SK-N-SH (cell line): ENCODE results near the gene OR6A2. TPM values are rescaled to one million over a fixed set of nuclear protein-coding genes. Genes with fewer than 3 reads are reported as not detected.

ENCODE experiments used
- CTCF ChIA-PET: fragments of 300-600, 350-600 bp; formaldehyde crosslinking; extraction: SDS; loops from one replicate; lab custom pipeline; 2021; lab: Yijun Ruan, JAX
- POLR2A ChIA-PET: fragments of 350-600 bp; sonication (Branson Sonifier 250); formaldehyde crosslinking; extraction: SDS; loops from one replicate; lab custom pipeline; 2020; ENCODE audit warnings: antibody characterized with exemption, inconsistent platforms; lab: Yijun Ruan, JAX
- DNase-seq: peaks from one replicate; pipeline ENCODE4 v3.0.0; 2012
- H2AFZ ChIP-seq: fragments of 200-600 bp; sonication (generic); 2 replicates; pipeline ENCODE4 v1.8.1; 2016; ENCODE audit warnings: antibody characterized with exemption, mild to moderate bottlenecking, low read depth
- H3F3A ChIP-seq: fragments of 200-600 bp; sonication (generic); replicated peaks from 2 replicates; pipeline ENCODE3; 2016; ENCODE audit warnings: antibody characterized with exemption, mild to moderate bottlenecking; ENCODE audit not compliant: insufficient read depth
- H3K27ac ChIP-seq, 2 experiments: fragments of 200-500 bp in 1 of 2; fragments of 200-600 bp in 1 of 2; sonication (Bioruptor generic) in 1 of 2; sonication (generic), shearing (Covaris generic) in 1 of 2; 2 replicates each; pipeline versions ENCODE4 v1.5.1 to v1.6.1; 2014 to 2016; ENCODE audit warnings: low read depth in 2 of 2, inconsistent platforms in 1 of 2, low read length in 1 of 2, mild to moderate bottlenecking in 1 of 2, mixed read lengths in 1 of 2
- H3K27me3 ChIP-seq: fragments of 200-600 bp; sonication (generic), shearing (Covaris generic); 2 replicates; pipeline ENCODE4 v1.6.1; 2016; ENCODE audit warnings: mixed run types; ENCODE audit not compliant: insufficient read depth
- H3K36me3 ChIP-seq, 2 experiments: fragments of 200-500 bp in 1 of 2; fragments of 200-600 bp in 1 of 2; sonication (Bioruptor generic) in 1 of 2; sonication (generic) in 1 of 2; replicated peaks in 1 of 2; 2 replicates each; pipeline versions ENCODE3 to v1.5.1; 2014 to 2016; ENCODE audit warnings: low read length in 1 of 2, mild to moderate bottlenecking in 1 of 2; ENCODE audit not compliant: insufficient read depth in 2 of 2, control insufficient read depth in 1 of 2
- H3K4me1 ChIP-seq, 2 experiments: fragments of 200-500 bp in 1 of 2; fragments of 200-600 bp in 1 of 2; sonication (Bioruptor generic) in 1 of 2; sonication (generic), shearing (Covaris generic) in 1 of 2; 2 replicates each; pipeline versions ENCODE4 v1.5.1 to v1.6.1; 2014 to 2016; ENCODE audit warnings: low read depth in 1 of 2, low read length in 1 of 2, mixed run types in 1 of 2; ENCODE audit not compliant: insufficient read depth in 2 of 2, control insufficient read depth in 1 of 2
- H3K4me2 ChIP-seq: fragments of 200-600 bp; sonication (generic), shearing (Covaris generic); 2 replicates; pipeline ENCODE4 v1.6.1; 2017; ENCODE audit warnings: mixed run types
- H3K4me3 ChIP-seq, 2 experiments: fragments of 200-500 bp in 1 of 2; fragments of 200-600 bp in 1 of 2; sonication (Bioruptor generic) in 1 of 2; sonication (generic), shearing (Covaris generic) in 1 of 2; 2 replicates each; pipeline versions ENCODE4 v1.5.1 to v1.8.1; 2014 to 2016; ENCODE audit warnings: low read depth in 2 of 2, inconsistent platforms in 1 of 2, low read length in 1 of 2, mild to moderate bottlenecking in 1 of 2, mixed read lengths in 1 of 2, moderate library complexity in 1 of 2
- H3K79me2 ChIP-seq: fragments of 200-600 bp; sonication (generic); 2 replicates; pipeline ENCODE4 v1.8.1; 2017; ENCODE audit warnings: mild to moderate bottlenecking; ENCODE audit not compliant: insufficient read depth
- H3K9ac ChIP-seq: fragments of 200-600 bp; sonication (generic); 2 replicates; pipeline ENCODE4 v1.6.1; 2017; ENCODE audit warnings: mixed run types
- H3K9me2 ChIP-seq: fragments of 200-600 bp; sonication (generic); 2 replicates; pipeline ENCODE4 v1.6.1; 2017; ENCODE audit warnings: mixed run types
- H3K9me3 ChIP-seq: fragments of 200-600 bp; sonication (generic); 2 replicates; pipeline ENCODE4 v1.6.1; 2017; ENCODE audit warnings: mixed run types, mild to moderate bottlenecking, moderate library complexity
- H4K20me1 ChIP-seq: fragments of 200-600 bp; sonication (generic); 2 replicates; pipeline ENCODE4 v1.6.1; 2017; ENCODE audit warnings: mild to moderate bottlenecking, mixed run types; ENCODE audit not compliant: insufficient read depth
- ELF1 ChIP-seq: IDR thresholded peaks from 2 replicates; pipeline ENCODE4 v1.4.0; 2012
- EP300 ChIP-seq, 2 experiments: IDR thresholded peaks; 2 replicates each; pipeline versions ENCODE4 v1.4.0 to v1.6.1; 2012; ENCODE audit warnings: borderline replicate concordance in 1 of 2, low read depth in 1 of 2, low read length in 1 of 2
- FOSL2 ChIP-seq: IDR thresholded peaks from 2 replicates; pipeline ENCODE4 v1.4.0; 2012; ENCODE audit warnings: low read depth, mild to moderate bottlenecking, moderate library complexity, borderline replicate concordance
- FOXJ3 ChIP-seq: sonication (generic); formaldehyde crosslinking; IDR thresholded peaks from 2 replicates; pipeline ENCODE4 v1.5.1; 2020; ENCODE audit warnings: mild to moderate bottlenecking, missing genetic modification reagents
- FOXM1 ChIP-seq: IDR thresholded peaks from 2 replicates; pipeline ENCODE4 v1.4.0; 2012; ENCODE audit warnings: low read depth, mild to moderate bottlenecking
- GABPA ChIP-seq: IDR thresholded peaks from 2 replicates; pipeline ENCODE4 v1.4.0; 2012; ENCODE audit warnings: low read depth, mild to moderate bottlenecking
- GATA2 ChIP-seq: sonication (generic); formaldehyde crosslinking; IDR thresholded peaks from 2 replicates; pipeline ENCODE4 v1.5.0; 2020; ENCODE audit warnings: mild to moderate bottlenecking, missing genetic modification reagents
- MEF2A ChIP-seq: IDR thresholded peaks from 2 replicates; pipeline ENCODE4 v1.4.0; 2012; ENCODE audit warnings: low read depth, borderline replicate concordance
- NFIC ChIP-seq: IDR thresholded peaks from 2 replicates; pipeline ENCODE4 v1.4.0; 2012; ENCODE audit warnings: borderline replicate concordance
- NRF1 ChIP-seq: IDR thresholded peaks from 2 replicates; pipeline ENCODE4 v1.6.1; 2012; ENCODE audit warnings: low read depth, mild to moderate bottlenecking, low read length
- RAD21 ChIP-seq: IDR thresholded peaks from 2 replicates; pipeline ENCODE4 v1.6.1; 2012; ENCODE audit warnings: mild to moderate bottlenecking, low read length
- RCOR1 ChIP-seq: fragments of 150-350 bp; IDR thresholded peaks from 2 replicates; pipeline ENCODE4 v1.6.1; 2017; ENCODE audit warnings: antibody characterized with exemption, low read length
- RFX5 ChIP-seq: IDR thresholded peaks from 2 replicates; pipeline ENCODE4 v1.6.1; 2012; ENCODE audit warnings: mild to moderate bottlenecking, improper control_type of control experiment, low read length
- RXRA ChIP-seq: IDR thresholded peaks from 2 replicates; pipeline ENCODE4 v1.4.0; 2012; ENCODE audit warnings: low read depth, mild to moderate bottlenecking, borderline replicate concordance
- SIN3A ChIP-seq: IDR thresholded peaks from 2 replicates; pipeline ENCODE4 v1.6.1; 2012; ENCODE audit warnings: low read depth, mild to moderate bottlenecking, low read length, moderate library complexity, borderline replicate concordance
- TAF1 ChIP-seq: IDR thresholded peaks from 2 replicates; pipeline ENCODE4 v1.6.1; 2012; ENCODE audit warnings: low read depth, mild to moderate bottlenecking, low read length, moderate library complexity, borderline replicate concordance
- TEAD4 ChIP-seq: IDR thresholded peaks from 2 replicates; pipeline ENCODE4 v1.4.0; 2012; ENCODE audit warnings: mild to moderate bottlenecking, borderline replicate concordance; ENCODE audit not compliant: insufficient read depth
- polyA plus RNA-seq, 3 experiments: library from polyadenylated mRNA; depleted of rRNA; stranded (reverse); fragments of >200 nt; gene quantifications; 2 replicates each; pipeline ENCODE4 v1.2.3, GENCODE V29; 2012
- TF ChIP-seq, protein P1 (sequence below): fragments of 150-350 bp; IDR thresholded peaks from 2 replicates; pipeline ENCODE4 v1.6.1; 2017; ENCODE audit warnings: antibody characterized with exemption, low read length, low read depth, borderline replicate concordance
- TF ChIP-seq, protein P2 (sequence below): IDR thresholded peaks from 2 replicates; pipeline ENCODE4 v1.4.0; 2012; ENCODE audit warnings: low read depth, borderline replicate concordance
- TF ChIP-seq, protein P3 (sequence below): fragments of 150-350 bp; IDR thresholded peaks from 2 replicates; pipeline ENCODE4 v1.6.1; 2016; ENCODE audit warnings: mild to moderate bottlenecking, low read depth, low read length

The OR6A2 gene
- polyA plus RNA-seq, 1 of the 3 experiments (the other 2 are of a cell fraction), result not detected

DNA sequence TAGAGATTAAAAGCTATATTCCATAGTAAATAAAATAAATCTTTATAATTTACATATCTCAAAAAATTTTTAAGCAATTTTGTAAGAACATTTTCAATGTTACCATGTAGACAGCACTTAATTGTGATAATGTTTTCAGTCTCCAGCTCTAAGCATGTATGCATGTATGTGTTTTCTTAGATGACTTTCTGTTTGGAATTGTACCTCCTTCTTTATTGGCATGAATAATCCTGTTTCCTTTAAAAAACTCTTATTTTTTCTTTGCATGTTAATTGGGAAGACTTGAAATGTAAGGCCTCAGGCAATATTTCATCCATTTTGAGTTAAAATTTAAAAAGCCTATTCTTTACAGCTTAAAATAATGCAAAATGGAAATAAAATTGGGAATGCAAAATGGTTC lies 18.7 kb downstream of the OR6A2 start:
- Histone ChIP-seq H3K79me2 (no peaks in the 10 kb centered on the region), H3K4me1 (no peaks in the 10 kb centered on the region), H3K9me3 (no peaks in the 10 kb centered on the region), H4K20me1 (no peaks in the 10 kb centered on the region), H3K36me3 (no peaks in the 10 kb centered on the region), H3K4me3 (no peak overlapping the region), H3K9ac (no peak overlapping the region), H3K27me3 (peaks cover 4% of the 10 kb centered on the region; the same call in 1 of the 2 replicates), H2AFZ (no peak overlapping the region), H3K4me2 (no peak overlapping the region), H3K9me2 (no peaks in the 10 kb centered on the region), H3F3A (no peaks in the 10 kb centered on the region), H3K27ac (no peak overlapping the region)
- no peak for TF ChIP-seq GABPA
- TF ChIP-seq, protein P1, sequence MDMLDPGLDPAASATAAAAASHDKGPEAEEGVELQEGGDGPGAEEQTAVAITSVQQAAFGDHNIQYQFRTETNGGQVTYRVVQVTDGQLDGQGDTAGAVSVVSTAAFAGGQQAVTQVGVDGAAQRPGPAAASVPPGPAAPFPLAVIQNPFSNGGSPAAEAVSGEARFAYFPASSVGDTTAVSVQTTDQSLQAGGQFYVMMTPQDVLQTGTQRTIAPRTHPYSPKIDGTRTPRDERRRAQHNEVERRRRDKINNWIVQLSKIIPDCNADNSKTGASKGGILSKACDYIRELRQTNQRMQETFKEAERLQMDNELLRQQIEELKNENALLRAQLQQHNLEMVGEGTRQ, result no peak
- no peak for TF ChIP-seq SIN3A
- TF ChIP-seq RFX5, result no peak
- TF ChIP-seq, protein P2, sequence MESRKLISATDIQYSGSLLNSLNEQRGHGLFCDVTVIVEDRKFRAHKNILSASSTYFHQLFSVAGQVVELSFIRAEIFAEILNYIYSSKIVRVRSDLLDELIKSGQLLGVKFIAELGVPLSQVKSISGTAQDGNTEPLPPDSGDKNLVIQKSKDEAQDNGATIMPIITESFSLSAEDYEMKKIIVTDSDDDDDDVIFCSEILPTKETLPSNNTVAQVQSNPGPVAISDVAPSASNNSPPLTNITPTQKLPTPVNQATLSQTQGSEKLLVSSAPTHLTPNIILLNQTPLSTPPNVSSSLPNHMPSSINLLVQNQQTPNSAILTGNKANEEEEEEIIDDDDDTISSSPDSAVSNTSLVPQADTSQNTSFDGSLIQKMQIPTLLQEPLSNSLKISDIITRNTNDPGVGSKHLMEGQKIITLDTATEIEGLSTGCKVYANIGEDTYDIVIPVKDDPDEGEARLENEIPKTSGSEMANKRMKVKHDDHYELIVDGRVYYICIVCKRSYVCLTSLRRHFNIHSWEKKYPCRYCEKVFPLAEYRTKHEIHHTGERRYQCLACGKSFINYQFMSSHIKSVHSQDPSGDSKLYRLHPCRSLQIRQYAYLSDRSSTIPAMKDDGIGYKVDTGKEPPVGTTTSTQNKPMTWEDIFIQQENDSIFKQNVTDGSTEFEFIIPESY, result no peak
- TF ChIP-seq, protein P3, sequence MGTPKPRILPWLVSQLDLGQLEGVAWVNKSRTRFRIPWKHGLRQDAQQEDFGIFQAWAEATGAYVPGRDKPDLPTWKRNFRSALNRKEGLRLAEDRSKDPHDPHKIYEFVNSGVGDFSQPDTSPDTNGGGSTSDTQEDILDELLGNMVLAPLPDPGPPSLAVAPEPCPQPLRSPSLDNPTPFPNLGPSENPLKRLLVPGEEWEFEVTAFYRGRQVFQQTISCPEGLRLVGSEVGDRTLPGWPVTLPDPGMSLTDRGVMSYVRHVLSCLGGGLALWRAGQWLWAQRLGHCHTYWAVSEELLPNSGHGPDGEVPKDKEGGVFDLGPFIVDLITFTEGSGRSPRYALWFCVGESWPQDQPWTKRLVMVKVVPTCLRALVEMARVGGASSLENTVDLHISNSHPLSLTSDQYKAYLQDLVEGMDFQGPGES, result no peak
- TF ChIP-seq EP300 (IDR thresholded peaks at IDR 0.05; ENCODE audit: borderline replicate concordance in 1 of 2, low read depth in 1 of 2, low read length in 1 of 2), result no peak
- no peak for TF ChIP-seq RAD21
- TF ChIP-seq FOXJ3 (CRISPR knock-in tag), result no peak
- TF ChIP-seq NFIC, result no peak
- no peak for TF ChIP-seq FOXM1
- no peak for TF ChIP-seq GATA2
- POLR2A ChIA-PET, result no interaction called here
- no peak for DNase-seq
- CTCF ChIA-PET, result no interaction called here

DNA sequence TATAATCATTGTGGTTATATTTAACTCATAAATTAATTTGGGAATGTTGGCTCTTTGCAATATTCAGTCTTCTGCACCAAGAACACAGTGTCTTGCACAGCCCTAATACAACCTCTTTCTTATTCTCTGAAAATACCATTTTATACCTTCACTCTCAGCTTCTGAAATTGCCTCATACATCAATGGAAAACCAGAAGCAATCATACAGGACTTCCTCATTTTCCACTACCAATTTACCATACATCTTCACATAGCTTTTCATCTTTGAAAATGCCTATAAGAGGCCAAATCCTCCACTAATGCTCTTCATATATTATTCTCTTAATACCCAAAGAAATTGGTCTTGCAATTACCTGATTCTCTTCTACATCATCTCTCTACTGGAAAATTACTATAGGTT lies 21.0 kb downstream of the OR6A2 start:
- CTCF ChIA-PET, result interaction anchor here (0.6 to 1.0 kb wide), 2 partner anchors 21 to 76 kb away, joined by 3 to 4 read pairs; no protein-coding TSS in a partner anchor
- Histone ChIP-seq H3K4me1 (no peaks in the 10 kb centered on the region), H3K4me2 (no peak overlapping the region), H3F3A (no peaks in the 10 kb centered on the region), H3K79me2 (no peaks in the 10 kb centered on the region), H3K27ac (no peak overlapping the region), H3K27me3 (no peaks in the 10 kb centered on the region), H3K4me3 (no peak overlapping the region)
- POLR2A ChIA-PET, result no interaction called here
- TF ChIP-seq TEAD4 (no peak), NRF1 (no peak), RCOR1 (no peak), FOSL2 (no peak), RXRA (no peak), SIN3A (no peak), ELF1 (no peak), TAF1 (no peak), MEF2A (no peak)
- TF ChIP-seq, protein P2, result no peak
- TF ChIP-seq, all 33 proteins: peak for 0
- no peak for DNase-seq
- Histone ChIP-seq H3K9ac (no peak overlapping the region), H4K20me1 (no peaks in the 10 kb centered on the region), H3K9me2 (no peaks in the 10 kb centered on the region), H3K9me3 (no peaks in the 10 kb centered on the region), H3K36me3 (no peaks in the 10 kb centered on the region), H2AFZ (no peak overlapping the region)
